WTC11 (cell line): ENCODE measurements around the gene KCNMA1. TPM values are rescaled to one million over a fixed set of nuclear protein-coding genes. Genes with fewer than 3 reads are reported as not detected.
A peak's percentile ranks its signal among the peaks of the same experiment; 100 is the strongest.

Experiments
- ATAC-seq: fragments of 200-7000 bp; cut with Tn5 transposase; 2 replicates; pipeline ENCODE4 v1.10.0; 2021; ENCODE audit warnings: mild to moderate bottlenecking, moderate library complexity
- CTCF ChIA-PET: fragments of 300-600 bp; sonication (Branson Sonifier 250); formaldehyde crosslinking; loops from one replicate; lab custom pipeline; 2021; ENCODE audit warnings: antibody characterized with exemption; lab: Charles Lee
- POLR2A ChIA-PET: fragments of 350-600 bp; sonication (Branson Sonifier 250); formaldehyde crosslinking; loops from one replicate; lab custom pipeline; 2021; ENCODE audit warnings: antibody characterized with exemption; lab: Charles Lee
- DNase-seq: peaks from one replicate; pipeline ENCODE4 v3.0.0; 2021; ENCODE audit warnings: low spot score
- H3K27ac Mint-ChIP-seq: 2 replicates; pipeline ENCODE4 v1.8.0; 2021; ENCODE audit warnings: mixed read lengths
- H3K27me3 Mint-ChIP-seq: 2 replicates; pipeline ENCODE4 v1.8.0; 2021; ENCODE audit warnings: low read depth, mild to moderate bottlenecking, moderate library complexity, mixed read lengths
- H3K36me3 Mint-ChIP-seq: 2 replicates; pipeline ENCODE4 v1.8.0; 2021; ENCODE audit warnings: mixed read lengths
- H3K4me1 Mint-ChIP-seq: 2 replicates; pipeline ENCODE4 v1.8.0; 2022; ENCODE audit warnings: mixed read lengths
- H3K4me3 Mint-ChIP-seq: 2 replicates; pipeline ENCODE4 v1.8.0; 2021; ENCODE audit warnings: mild to moderate bottlenecking, moderate library complexity, mixed read lengths
- H3K9me3 Mint-ChIP-seq: 2 replicates; pipeline ENCODE4 v1.8.0; 2021; ENCODE audit warnings: mixed read lengths
- CREM ChIP-seq: sonication (generic); formaldehyde crosslinking; IDR thresholded peaks from 2 replicates; pipeline ENCODE4 v1.8.1; 2022; ENCODE audit warnings: mild to moderate bottlenecking, missing genetic modification reagents, moderate library complexity
- ETV6 ChIP-seq: sonication (generic); formaldehyde crosslinking; IDR thresholded peaks from 2 replicates; pipeline ENCODE4 v1.8.1; 2022; ENCODE audit warnings: mild to moderate bottlenecking, missing genetic modification reagents
- FOXP1 ChIP-seq: sonication (generic); formaldehyde crosslinking; IDR thresholded peaks from 2 replicates; pipeline ENCODE4 v1.8.0; 2022; ENCODE audit warnings: missing genetic modification reagents, mild to moderate bottlenecking, moderate library complexity, borderline replicate concordance
- JAZF1 ChIP-seq: fragments of 250-450 bp; sonication (Bioruptor Pico); IDR thresholded peaks from 2 replicates; pipeline ENCODE4 v1.9.0; 2021; ENCODE audit warnings: moderate library complexity, mild to moderate bottlenecking, inconsistent platforms
- JUN ChIP-seq: sonication (generic); formaldehyde crosslinking; IDR thresholded peaks from 2 replicates; pipeline ENCODE4 v1.8.0; 2023; ENCODE audit warnings: mild to moderate bottlenecking, missing genetic modification reagents
- NFE2L1 ChIP-seq: sonication (generic); formaldehyde crosslinking; IDR thresholded peaks from 2 replicates; pipeline ENCODE4 v1.8.1; 2023; ENCODE audit warnings: missing genetic modification reagents
- NR1H2 ChIP-seq: sonication (generic); formaldehyde crosslinking; IDR thresholded peaks from 2 replicates; pipeline ENCODE4 v1.9.0; 2021; ENCODE audit warnings: mild to moderate bottlenecking, moderate library complexity, missing genetic modification reagents
- NR2C2 ChIP-seq: sonication (generic); formaldehyde crosslinking; IDR thresholded peaks from 2 replicates; pipeline ENCODE4 v1.8.0; 2022; ENCODE audit warnings: mild to moderate bottlenecking, missing genetic modification reagents
- PRRX2 ChIP-seq: fragments of 250-450 bp; sonication (Bioruptor Pico); IDR thresholded peaks from 2 replicates; pipeline ENCODE4 v1.8.0; 2021; ENCODE audit warnings: mild to moderate bottlenecking
- SMAD3 ChIP-seq: sonication (generic); formaldehyde crosslinking; IDR thresholded peaks from 2 replicates; pipeline ENCODE4 v1.8.0; 2022; ENCODE audit warnings: missing genetic modification reagents, mild to moderate bottlenecking, borderline replicate concordance
- SMAD4 ChIP-seq: sonication (generic); formaldehyde crosslinking; IDR thresholded peaks from 2 replicates; pipeline ENCODE4 v1.8.0; 2022; ENCODE audit warnings: mild to moderate bottlenecking, missing genetic modification reagents
- SOX15 ChIP-seq: fragments of 250-450 bp; sonication (Bioruptor Pico); IDR thresholded peaks from 2 replicates; pipeline ENCODE4 v1.9.0; 2021; ENCODE audit warnings: mild to moderate bottlenecking
- TEAD1 ChIP-seq: sonication (generic); formaldehyde crosslinking; IDR thresholded peaks from 2 replicates; pipeline ENCODE4 v1.8.0; 2022; ENCODE audit warnings: mild to moderate bottlenecking, missing genetic modification reagents
- ZNF219 ChIP-seq: sonication (generic); formaldehyde crosslinking; IDR thresholded peaks from 2 replicates; pipeline ENCODE4 v1.8.0; 2023; ENCODE audit warnings: missing genetic modification reagents, mild to moderate bottlenecking, borderline replicate concordance
- ZNF232 ChIP-seq: sonication (generic); formaldehyde crosslinking; IDR thresholded peaks from 2 replicates; pipeline ENCODE4 v1.8.0; 2022; ENCODE audit warnings: mild to moderate bottlenecking, missing genetic modification reagents
- ZNF263 ChIP-seq: sonication (generic); formaldehyde crosslinking; IDR thresholded peaks from 2 replicates; pipeline ENCODE4 v1.8.1; 2022; ENCODE audit warnings: low read depth, mild to moderate bottlenecking, moderate library complexity, missing genetic modification reagents
- ZNF317 ChIP-seq: sonication (generic); formaldehyde crosslinking; IDR thresholded peaks from 2 replicates; pipeline ENCODE4 v1.8.1; 2023; ENCODE audit warnings: low read depth, mild to moderate bottlenecking, moderate library complexity, missing genetic modification reagents, borderline replicate concordance
- total RNA-seq: library from RNA; stranded (reverse); gene quantifications from 3 replicates; pipeline ENCODE4 v1.2.3, GENCODE V29; 2021
- TF ChIP-seq, protein P1 (sequence below): sonication (generic); formaldehyde crosslinking; IDR thresholded peaks from 2 replicates; pipeline ENCODE4 v1.8.0; 2022; ENCODE audit warnings: mild to moderate bottlenecking, missing genetic modification reagents
- TF ChIP-seq, protein P2 (sequence below): sonication (generic); formaldehyde crosslinking; IDR thresholded peaks from 2 replicates; pipeline ENCODE4 v1.8.0; 2022; ENCODE audit warnings: mild to moderate bottlenecking, missing genetic modification reagents
- TF ChIP-seq, protein P3 (sequence below): sonication (generic); formaldehyde crosslinking; IDR thresholded peaks from 2 replicates; pipeline ENCODE4 v1.8.1; 2023; ENCODE audit warnings: mild to moderate bottlenecking, missing genetic modification reagents, moderate library complexity
- TF ChIP-seq, protein P4 (sequence below): fragments of 250-450 bp; sonication (Bioruptor Pico); IDR thresholded peaks from 2 replicates; pipeline ENCODE4 v1.9.0; 2021; ENCODE audit warnings: mild to moderate bottlenecking
- TF ChIP-seq, protein P5 (sequence below): sonication (generic); formaldehyde crosslinking; IDR thresholded peaks from 2 replicates; pipeline ENCODE4 v1.8.1; 2023; ENCODE audit warnings: mild to moderate bottlenecking, missing genetic modification reagents
- TF ChIP-seq, protein P6 (sequence below): sonication (generic); formaldehyde crosslinking; IDR thresholded peaks from 2 replicates; pipeline ENCODE4 v1.8.1; 2022; ENCODE audit warnings: missing genetic modification reagents, borderline replicate concordance
- TF ChIP-seq, protein P7 (sequence below): sonication (generic); formaldehyde crosslinking; conservative IDR thresholded peaks from 2 replicates; pipeline ENCODE4 v1.8.1; 2023; ENCODE audit warnings: mild to moderate bottlenecking, low read depth, missing genetic modification reagents, moderate library complexity
- TF ChIP-seq, protein P8 (sequence below): sonication (generic); formaldehyde crosslinking; IDR thresholded peaks from 2 replicates; pipeline ENCODE4 v1.8.1; 2023; ENCODE audit warnings: mild to moderate bottlenecking, missing genetic modification reagents

KCNMA1 gene
- total RNA-seq, 1 experiment from 2014 or later, result 7.3 TPM

DNA sequence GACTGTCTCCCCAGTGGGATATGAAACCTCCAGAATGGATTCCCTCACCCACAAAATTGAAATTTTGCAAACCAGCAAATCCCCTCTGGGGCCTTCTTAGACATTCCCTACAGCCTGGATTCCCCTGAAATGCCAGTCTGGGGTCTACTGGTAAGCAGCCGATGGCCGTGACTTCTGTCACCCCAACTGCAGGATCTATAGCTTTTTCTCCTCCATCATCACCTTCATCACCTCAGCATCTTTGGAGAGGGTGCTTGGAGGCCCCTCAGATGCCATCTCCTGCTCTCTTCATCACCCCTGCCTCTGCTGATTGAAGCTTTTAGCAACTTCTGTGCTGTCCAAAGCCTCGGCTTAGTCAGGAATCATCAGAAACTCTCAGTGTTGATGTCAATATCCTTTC lies 2.6 kb upstream of the KCNMA1 start (continued):
- TF ChIP-seq, protein P1, sequence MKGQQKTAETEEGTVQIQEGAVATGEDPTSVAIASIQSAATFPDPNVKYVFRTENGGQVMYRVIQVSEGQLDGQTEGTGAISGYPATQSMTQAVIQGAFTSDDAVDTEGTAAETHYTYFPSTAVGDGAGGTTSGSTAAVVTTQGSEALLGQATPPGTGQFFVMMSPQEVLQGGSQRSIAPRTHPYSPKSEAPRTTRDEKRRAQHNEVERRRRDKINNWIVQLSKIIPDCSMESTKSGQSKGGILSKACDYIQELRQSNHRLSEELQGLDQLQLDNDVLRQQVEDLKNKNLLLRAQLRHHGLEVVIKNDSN (CRISPR knock-in tag), result no peak
- TF ChIP-seq NFE2L1 (no peak), ETV6 (no peak), JAZF1 (CRISPR knock-in tag) (no peak), ZNF232 (no peak), ZNF263 (CRISPR knock-in tag) (no peak), PRRX2 (CRISPR knock-in tag) (no peak), SOX15 (CRISPR knock-in tag) (no peak), SMAD4 (CRISPR knock-in tag) (no peak), ZNF219 (CRISPR knock-in tag) (no peak), JUN (CRISPR knock-in tag) (no peak), TEAD1 (CRISPR knock-in tag) (no peak), NR2C2 (CRISPR knock-in tag) (no peak)
- TF ChIP-seq, protein P2, sequence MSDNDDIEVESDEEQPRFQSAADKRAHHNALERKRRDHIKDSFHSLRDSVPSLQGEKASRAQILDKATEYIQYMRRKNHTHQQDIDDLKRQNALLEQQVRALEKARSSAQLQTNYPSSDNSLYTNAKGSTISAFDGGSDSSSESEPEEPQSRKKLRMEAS (CRISPR knock-in tag), result no peak
- TF ChIP-seq, protein P3, sequence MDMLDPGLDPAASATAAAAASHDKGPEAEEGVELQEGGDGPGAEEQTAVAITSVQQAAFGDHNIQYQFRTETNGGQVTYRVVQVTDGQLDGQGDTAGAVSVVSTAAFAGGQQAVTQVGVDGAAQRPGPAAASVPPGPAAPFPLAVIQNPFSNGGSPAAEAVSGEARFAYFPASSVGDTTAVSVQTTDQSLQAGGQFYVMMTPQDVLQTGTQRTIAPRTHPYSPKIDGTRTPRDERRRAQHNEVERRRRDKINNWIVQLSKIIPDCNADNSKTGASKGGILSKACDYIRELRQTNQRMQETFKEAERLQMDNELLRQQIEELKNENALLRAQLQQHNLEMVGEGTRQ, result no peak

DNA sequence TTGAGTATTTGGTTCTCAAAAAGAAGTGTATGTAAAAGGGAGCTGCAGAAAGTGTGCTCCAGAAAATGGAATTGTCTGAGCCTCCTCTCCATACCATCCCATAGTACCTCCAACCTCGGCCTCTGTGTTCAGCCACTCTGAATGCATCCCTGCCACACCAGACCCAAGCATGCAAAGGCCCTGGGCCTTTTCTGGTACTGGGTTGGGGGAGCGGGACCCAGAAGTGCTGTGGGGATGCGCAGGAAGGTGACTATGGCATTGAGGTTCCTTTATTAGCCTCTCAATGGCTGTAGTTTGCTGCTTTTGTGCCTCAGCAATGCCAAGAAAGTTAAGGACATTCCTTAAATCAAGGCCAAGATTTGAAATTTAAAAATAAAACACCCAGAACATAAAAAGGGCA lies 2.1 kb upstream of the KCNMA1 start:
- Mint-ChIP-seq H3K4me3 (peak overlapping the region; percentile 73; the same call in 1 of the 2 replicates), H3K27me3 (peaks cover 64% of the 10 kb centered on the region), H3K9me3 (peaks cover 7% of the 10 kb centered on the region), H3K27ac (no peak overlapping the region), H3K36me3 (peaks cover 5% of the 10 kb centered on the region), H3K4me1 (peaks cover 28% of the 10 kb centered on the region)
- POLR2A ChIA-PET, result no interaction called here
- DNase-seq, result no peak
- CTCF ChIA-PET, result interaction anchor here (0.9 to 6.5 kb wide), 4 partner anchors 72 to 474 kb away, joined by 3 to 50 read pairs (median 9); no protein-coding TSS in a partner anchor
- no peak for ATAC-seq
- TF ChIP-seq, protein P4, sequence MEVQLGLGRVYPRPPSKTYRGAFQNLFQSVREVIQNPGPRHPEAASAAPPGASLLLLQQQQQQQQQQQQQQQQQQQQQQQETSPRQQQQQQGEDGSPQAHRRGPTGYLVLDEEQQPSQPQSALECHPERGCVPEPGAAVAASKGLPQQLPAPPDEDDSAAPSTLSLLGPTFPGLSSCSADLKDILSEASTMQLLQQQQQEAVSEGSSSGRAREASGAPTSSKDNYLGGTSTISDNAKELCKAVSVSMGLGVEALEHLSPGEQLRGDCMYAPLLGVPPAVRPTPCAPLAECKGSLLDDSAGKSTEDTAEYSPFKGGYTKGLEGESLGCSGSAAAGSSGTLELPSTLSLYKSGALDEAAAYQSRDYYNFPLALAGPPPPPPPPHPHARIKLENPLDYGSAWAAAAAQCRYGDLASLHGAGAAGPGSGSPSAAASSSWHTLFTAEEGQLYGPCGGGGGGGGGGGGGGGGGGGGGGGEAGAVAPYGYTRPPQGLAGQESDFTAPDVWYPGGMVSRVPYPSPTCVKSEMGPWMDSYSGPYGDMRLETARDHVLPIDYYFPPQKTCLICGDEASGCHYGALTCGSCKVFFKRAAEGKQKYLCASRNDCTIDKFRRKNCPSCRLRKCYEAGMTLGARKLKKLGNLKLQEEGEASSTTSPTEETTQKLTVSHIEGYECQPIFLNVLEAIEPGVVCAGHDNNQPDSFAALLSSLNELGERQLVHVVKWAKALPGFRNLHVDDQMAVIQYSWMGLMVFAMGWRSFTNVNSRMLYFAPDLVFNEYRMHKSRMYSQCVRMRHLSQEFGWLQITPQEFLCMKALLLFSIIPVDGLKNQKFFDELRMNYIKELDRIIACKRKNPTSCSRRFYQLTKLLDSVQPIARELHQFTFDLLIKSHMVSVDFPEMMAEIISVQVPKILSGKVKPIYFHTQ (CRISPR knock-in tag), result no peak
- TF ChIP-seq NR1H2 (no peak), ETV6 (no peak), CREM (CRISPR knock-in tag) (no peak), ZNF317 (no peak), SMAD3 (CRISPR knock-in tag) (no peak), FOXP1 (CRISPR knock-in tag) (no peak), JAZF1 (CRISPR knock-in tag) (no peak)
- TF ChIP-seq, protein P5, sequence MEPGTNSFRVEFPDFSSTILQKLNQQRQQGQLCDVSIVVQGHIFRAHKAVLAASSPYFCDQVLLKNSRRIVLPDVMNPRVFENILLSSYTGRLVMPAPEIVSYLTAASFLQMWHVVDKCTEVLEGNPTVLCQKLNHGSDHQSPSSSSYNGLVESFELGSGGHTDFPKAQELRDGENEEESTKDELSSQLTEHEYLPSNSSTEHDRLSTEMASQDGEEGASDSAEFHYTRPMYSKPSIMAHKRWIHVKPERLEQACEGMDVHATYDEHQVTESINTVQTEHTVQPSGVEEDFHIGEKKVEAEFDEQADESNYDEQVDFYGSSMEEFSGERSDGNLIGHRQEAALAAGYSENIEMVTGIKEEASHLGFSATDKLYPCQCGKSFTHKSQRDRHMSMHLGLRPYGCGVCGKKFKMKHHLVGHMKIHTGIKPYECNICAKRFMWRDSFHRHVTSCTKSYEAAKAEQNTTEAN, result no peak
- TF ChIP-seq, protein P6, sequence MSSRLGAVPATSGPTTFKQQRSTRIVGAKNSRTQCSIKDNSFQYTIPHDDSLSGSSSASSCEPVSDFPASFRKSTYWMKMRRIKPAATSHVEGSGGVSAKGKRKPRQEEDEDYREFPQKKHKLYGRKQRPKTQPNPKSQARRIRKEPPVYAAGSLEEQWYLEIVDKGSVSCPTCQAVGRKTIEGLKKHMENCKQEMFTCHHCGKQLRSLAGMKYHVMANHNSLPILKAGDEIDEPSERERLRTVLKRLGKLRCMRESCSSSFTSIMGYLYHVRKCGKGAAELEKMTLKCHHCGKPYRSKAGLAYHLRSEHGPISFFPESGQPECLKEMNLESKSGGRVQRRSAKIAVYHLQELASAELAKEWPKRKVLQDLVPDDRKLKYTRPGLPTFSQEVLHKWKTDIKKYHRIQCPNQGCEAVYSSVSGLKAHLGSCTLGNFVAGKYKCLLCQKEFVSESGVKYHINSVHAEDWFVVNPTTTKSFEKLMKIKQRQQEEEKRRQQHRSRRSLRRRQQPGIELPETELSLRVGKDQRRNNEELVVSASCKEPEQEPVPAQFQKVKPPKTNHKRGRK, result no peak
- TF ChIP-seq, protein P7, sequence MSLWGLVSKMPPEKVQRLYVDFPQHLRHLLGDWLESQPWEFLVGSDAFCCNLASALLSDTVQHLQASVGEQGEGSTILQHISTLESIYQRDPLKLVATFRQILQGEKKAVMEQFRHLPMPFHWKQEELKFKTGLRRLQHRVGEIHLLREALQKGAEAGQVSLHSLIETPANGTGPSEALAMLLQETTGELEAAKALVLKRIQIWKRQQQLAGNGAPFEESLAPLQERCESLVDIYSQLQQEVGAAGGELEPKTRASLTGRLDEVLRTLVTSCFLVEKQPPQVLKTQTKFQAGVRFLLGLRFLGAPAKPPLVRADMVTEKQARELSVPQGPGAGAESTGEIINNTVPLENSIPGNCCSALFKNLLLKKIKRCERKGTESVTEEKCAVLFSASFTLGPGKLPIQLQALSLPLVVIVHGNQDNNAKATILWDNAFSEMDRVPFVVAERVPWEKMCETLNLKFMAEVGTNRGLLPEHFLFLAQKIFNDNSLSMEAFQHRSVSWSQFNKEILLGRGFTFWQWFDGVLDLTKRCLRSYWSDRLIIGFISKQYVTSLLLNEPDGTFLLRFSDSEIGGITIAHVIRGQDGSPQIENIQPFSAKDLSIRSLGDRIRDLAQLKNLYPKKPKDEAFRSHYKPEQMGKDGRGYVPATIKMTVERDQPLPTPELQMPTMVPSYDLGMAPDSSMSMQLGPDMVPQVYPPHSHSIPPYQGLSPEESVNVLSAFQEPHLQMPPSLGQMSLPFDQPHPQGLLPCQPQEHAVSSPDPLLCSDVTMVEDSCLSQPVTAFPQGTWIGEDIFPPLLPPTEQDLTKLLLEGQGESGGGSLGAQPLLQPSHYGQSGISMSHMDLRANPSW (CRISPR knock-in tag), result no peak
- TF ChIP-seq, protein P8, sequence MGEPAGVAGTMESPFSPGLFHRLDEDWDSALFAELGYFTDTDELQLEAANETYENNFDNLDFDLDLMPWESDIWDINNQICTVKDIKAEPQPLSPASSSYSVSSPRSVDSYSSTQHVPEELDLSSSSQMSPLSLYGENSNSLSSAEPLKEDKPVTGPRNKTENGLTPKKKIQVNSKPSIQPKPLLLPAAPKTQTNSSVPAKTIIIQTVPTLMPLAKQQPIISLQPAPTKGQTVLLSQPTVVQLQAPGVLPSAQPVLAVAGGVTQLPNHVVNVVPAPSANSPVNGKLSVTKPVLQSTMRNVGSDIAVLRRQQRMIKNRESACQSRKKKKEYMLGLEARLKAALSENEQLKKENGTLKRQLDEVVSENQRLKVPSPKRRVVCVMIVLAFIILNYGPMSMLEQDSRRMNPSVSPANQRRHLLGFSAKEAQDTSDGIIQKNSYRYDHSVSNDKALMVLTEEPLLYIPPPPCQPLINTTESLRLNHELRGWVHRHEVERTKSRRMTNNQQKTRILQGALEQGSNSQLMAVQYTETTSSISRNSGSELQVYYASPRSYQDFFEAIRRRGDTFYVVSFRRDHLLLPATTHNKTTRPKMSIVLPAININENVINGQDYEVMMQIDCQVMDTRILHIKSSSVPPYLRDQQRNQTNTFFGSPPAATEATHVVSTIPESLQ (CRISPR knock-in tag), result no peak
